Measurements from ENCODE around the gene KIF23. TPM values are rescaled to one million over a fixed set of nuclear protein-coding genes. Genes with fewer than 3 reads are reported as not detected.

The KIF23 gene
- polyA plus RNA-seq, 3 donors = 0.35 to 1.5 (median 0.61) TPM

GRCh38 chr15:69475769-69476358 is 61.7 kb downstream of the KIF23 start:
- 31 to 38% (median 32%) methylated on average over 8 of the region's 8 CpGs for WGBS, 3 donors
- H3K27ac ChIP-seq (ENCODE audit: low read depth, low read length) = no peak overlapping the region

- H3K27ac ChIP-seq (ENCODE audit: low read depth, low read length) = no peak overlapping the region
- WGBS, 3 donors = 75 to 90% (median 87%) methylated on average over 9 of the region's 9 CpGs
Observed at GRCh38 chr15:69476704-69477473, 62.7 kb downstream of the KIF23 start.

GRCh38 chr15:69478259-69478781 is 64.2 kb downstream of the KIF23 start:
- no peak overlapping the region for H3K27ac ChIP-seq (ENCODE audit: low read depth, low read length)
- 30 to 37% (median 34%) methylated on average over 13 of the region's 13 CpGs for whole genome bisulfite sequencing, 3 donors

GRCh38 chr15:69479081-69479480 is 64.9 kb downstream of the KIF23 start:
- WGBS, 3 donors = 60 to 90% (median 65%) methylated on average over 4 of the region's 4 CpGs
- no peak overlapping the region for H3K27ac ChIP-seq (ENCODE audit: low read depth, low read length)

GRCh38 chr15:69479971-69480370 is 65.8 kb downstream of the KIF23 start:
- H3K27ac ChIP-seq (ENCODE audit: low read depth, low read length) = no peak overlapping the region
- 97 to 100% (median 98%) methylated on average over 2 of the region's 2 CpGs for WGBS, 3 donors

- H3K27ac ChIP-seq (ENCODE audit: low read depth, low read length) = no peak overlapping the region
- 57 to 84% (median 68%) methylated on average over 3 of the region's 3 CpGs for WGBS, 3 donors
Observed at GRCh38 chr15:69480932-69481331, 66.8 kb downstream of the KIF23 start.

GRCh38 chr15:69482686-69483256 is 68.6 kb downstream of the KIF23 start:
- WGBS, 3 donors = 53 to 95% (median 90%) methylated on average over 4 of the region's 4 CpGs
- H3K27ac ChIP-seq (ENCODE audit: low read depth, low read length) = no peak overlapping the region

- 45 to 69% (median 54%) methylated on average over 6 of the region's 6 CpGs for WGBS, 3 donors
- H3K27ac ChIP-seq (ENCODE audit: low read depth, low read length) = no peak overlapping the region
Observed at GRCh38 chr15:69484837-69485236, 70.7 kb downstream of the KIF23 start.

GRCh38 chr15:69486481-69487110 is 72.4 kb downstream of the KIF23 start:
- no peak overlapping the region for H3K27ac ChIP-seq (ENCODE audit: low read depth, low read length)
- WGBS, 3 donors = 87 to 91% (median 91%) methylated on average over 3 of the region's 3 CpGs

- 46 to 70% (median 65%) methylated on average over 3 of the region's 3 CpGs for WGBS, 3 donors
- H3K27ac ChIP-seq (ENCODE audit: low read depth, low read length) = no peak overlapping the region
Observed at GRCh38 chr15:69489073-69489571, 75.0 kb downstream of the KIF23 start.

- WGBS, 3 donors = 55 to 69% (median 56%) methylated on average over 11 of the region's 11 CpGs
- H3K27ac ChIP-seq (ENCODE audit: low read depth, low read length) = no peak overlapping the region
Observed at GRCh38 chr15:69490356-69491037, 76.3 kb downstream of the KIF23 start.

GRCh38 chr15:69491038-69491505 is 76.9 kb downstream of the KIF23 start:
- H3K27ac ChIP-seq (ENCODE audit: low read depth, low read length) = no peak overlapping the region
- WGBS, 3 donors = 41 to 56% (median 51%) methylated on average over 3 of the region's 3 CpGs

- 97% methylated on average over 2 of the region's 2 CpGs for WGBS, 3 donors
- H3K27ac ChIP-seq (ENCODE audit: low read depth, low read length) = no peak overlapping the region
Observed at GRCh38 chr15:69493406-69493805, 79.3 kb downstream of the KIF23 start.

GRCh38 chr15:69496001-69496400 is 81.9 kb downstream of the KIF23 start:
- 28 to 76% (median 73%) methylated on average over 2 of the region's 2 CpGs for WGBS, 3 donors
- no peak overlapping the region for H3K27ac ChIP-seq (ENCODE audit: low read depth, low read length)

- 78 to 100% (median 83%) methylated on average over 1 of the region's 1 CpG for WGBS, 3 donors
Observed at GRCh38 chr15:69497076-69497475, 82.9 kb downstream of the KIF23 start.

GRCh38 chr15:69497667-69498066 is 83.5 kb downstream of the KIF23 start:
- 60 to 87% (median 78%) methylated on average over 1 of the region's 1 CpG for WGBS, 3 donors
- H3K27ac ChIP-seq (ENCODE audit: low read depth, low read length) = no peak overlapping the region

More at GRCh38 chr15:69497076-69497475, 82.9 kb downstream of the KIF23 start:
- no peak overlapping the region for H3K27ac ChIP-seq (ENCODE audit: low read depth, low read length)
